WTC11 (cell line): ENCODE results near the gene FILIP1L. TPM values are rescaled to one million over a fixed set of nuclear protein-coding genes. Genes with fewer than 3 reads are reported as not detected.

ENCODE experiments used
- ATAC-seq: fragments of 200-7000 bp; cut with Tn5 transposase; 2 replicates; pipeline ENCODE4 v1.10.0; 2021; ENCODE audit warnings: mild to moderate bottlenecking, moderate library complexity
- CTCF ChIA-PET: fragments of 300-600 bp; sonication (Branson Sonifier 250); formaldehyde crosslinking; loops from one replicate; lab custom pipeline; 2021; ENCODE audit warnings: antibody characterized with exemption; lab: Charles Lee
- POLR2A ChIA-PET: fragments of 350-600 bp; sonication (Branson Sonifier 250); formaldehyde crosslinking; loops from one replicate; lab custom pipeline; 2021; ENCODE audit warnings: antibody characterized with exemption; lab: Charles Lee
- DNase-seq: peaks from one replicate; pipeline ENCODE4 v3.0.0; 2021; ENCODE audit warnings: low spot score
- H3K27ac Mint-ChIP-seq: 2 replicates; pipeline ENCODE4 v1.8.0; 2021; ENCODE audit warnings: mixed read lengths
- H3K27me3 Mint-ChIP-seq: 2 replicates; pipeline ENCODE4 v1.8.0; 2021; ENCODE audit warnings: low read depth, mild to moderate bottlenecking, moderate library complexity, mixed read lengths
- H3K36me3 Mint-ChIP-seq: 2 replicates; pipeline ENCODE4 v1.8.0; 2021; ENCODE audit warnings: mixed read lengths
- H3K4me1 Mint-ChIP-seq: 2 replicates; pipeline ENCODE4 v1.8.0; 2022; ENCODE audit warnings: mixed read lengths
- H3K4me3 Mint-ChIP-seq: 2 replicates; pipeline ENCODE4 v1.8.0; 2021; ENCODE audit warnings: mild to moderate bottlenecking, moderate library complexity, mixed read lengths
- H3K9me3 Mint-ChIP-seq: 2 replicates; pipeline ENCODE4 v1.8.0; 2021; ENCODE audit warnings: mixed read lengths
- ATF1 ChIP-seq: sonication (generic); formaldehyde crosslinking; IDR thresholded peaks from 2 replicates; pipeline ENCODE4 v1.8.1; 2023; ENCODE audit warnings: mild to moderate bottlenecking, moderate library complexity, missing genetic modification reagents
- ETV6 ChIP-seq: sonication (generic); formaldehyde crosslinking; IDR thresholded peaks from 2 replicates; pipeline ENCODE4 v1.8.1; 2022; ENCODE audit warnings: mild to moderate bottlenecking, missing genetic modification reagents
- GTF2I ChIP-seq: fragments of 250-450 bp; sonication (Bioruptor Pico); conservative IDR thresholded peaks from 2 replicates; pipeline ENCODE4 v1.4.0; 2021; ENCODE audit warnings: mild to moderate bottlenecking
- NFATC4 ChIP-seq: fragments of 250-450 bp; sonication (Bioruptor Pico); IDR thresholded peaks from 2 replicates; pipeline ENCODE4 v1.9.0; 2021; ENCODE audit warnings: mild to moderate bottlenecking
- PRDM15 ChIP-seq: sonication (generic); formaldehyde crosslinking; IDR thresholded peaks from 2 replicates; pipeline ENCODE4 v1.8.0; 2022; ENCODE audit warnings: missing genetic modification reagents
- PRRX2 ChIP-seq: fragments of 250-450 bp; sonication (Bioruptor Pico); IDR thresholded peaks from 2 replicates; pipeline ENCODE4 v1.8.0; 2021; ENCODE audit warnings: mild to moderate bottlenecking
- SMAD4 ChIP-seq: sonication (generic); formaldehyde crosslinking; IDR thresholded peaks from 2 replicates; pipeline ENCODE4 v1.8.0; 2022; ENCODE audit warnings: mild to moderate bottlenecking, missing genetic modification reagents
- STAT6 ChIP-seq: sonication (generic); formaldehyde crosslinking; conservative IDR thresholded peaks from 2 replicates; pipeline ENCODE4 v1.8.1; 2023; ENCODE audit warnings: mild to moderate bottlenecking, low read depth, missing genetic modification reagents, moderate library complexity
- ZNF232 ChIP-seq: sonication (generic); formaldehyde crosslinking; IDR thresholded peaks from 2 replicates; pipeline ENCODE4 v1.8.0; 2022; ENCODE audit warnings: mild to moderate bottlenecking, missing genetic modification reagents
- ZNF281 ChIP-seq: sonication (generic); formaldehyde crosslinking; IDR thresholded peaks from 2 replicates; pipeline ENCODE4 v1.8.0; 2023; ENCODE audit warnings: mild to moderate bottlenecking, missing genetic modification reagents
- total RNA-seq: library from RNA; stranded (reverse); gene quantifications from 3 replicates; pipeline ENCODE4 v1.2.3, GENCODE V29; 2021
- TF ChIP-seq, protein P1 (sequence below): sonication (generic); formaldehyde crosslinking; IDR thresholded peaks from 2 replicates; pipeline ENCODE4 v1.8.0; 2022; ENCODE audit warnings: mild to moderate bottlenecking, missing genetic modification reagents

FILIP1L gene
- total RNA-seq, 1 experiment from 2014 or later: 0.17 TPM

DNA sequence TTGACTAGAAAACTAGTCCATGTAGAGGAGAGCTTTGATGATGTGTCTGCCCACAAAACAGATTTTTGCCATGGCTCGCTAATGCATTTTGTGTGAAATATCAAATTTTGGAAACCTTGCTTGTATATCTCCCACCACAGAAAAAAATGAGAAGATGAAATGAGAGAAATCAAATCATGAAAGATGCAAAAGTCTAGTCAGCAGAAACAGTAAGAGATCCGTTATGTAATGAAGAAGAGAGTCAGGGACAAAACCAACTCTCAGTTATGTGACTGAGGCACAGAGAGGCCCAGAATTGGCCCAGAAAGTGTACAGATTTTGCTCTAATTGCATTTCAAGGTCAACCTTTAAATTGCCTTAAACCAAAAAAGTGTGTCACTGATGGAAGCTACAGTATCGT is 107.0 kb downstream of the FILIP1L start (continued):
- TF ChIP-seq NFATC4 (CRISPR knock-in tag) (no peak), ZNF232 (CRISPR knock-in tag) (no peak), PRDM15 (CRISPR knock-in tag) (no peak), ATF1 (CRISPR knock-in tag) (no peak)
- TF ChIP-seq, protein P1, sequence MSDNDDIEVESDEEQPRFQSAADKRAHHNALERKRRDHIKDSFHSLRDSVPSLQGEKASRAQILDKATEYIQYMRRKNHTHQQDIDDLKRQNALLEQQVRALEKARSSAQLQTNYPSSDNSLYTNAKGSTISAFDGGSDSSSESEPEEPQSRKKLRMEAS: no peak

- no peaks in the 10 kb centered on the region for H3K27me3 Mint-ChIP-seq
- H3K36me3 Mint-ChIP-seq: no peaks in the 10 kb centered on the region
- TF ChIP-seq ZNF281 (CRISPR knock-in tag): no peak
- H3K4me3 Mint-ChIP-seq: no peak overlapping the region; the same call in 1 of the 2 replicates
- DNase-seq (no peak), ATAC-seq (no peak)
- peaks cover 46% of the 10 kb centered on the region for H3K4me1 Mint-ChIP-seq
- no peak overlapping the region; the same call in 1 of the 2 replicates for H3K27ac Mint-ChIP-seq
- ChIA-PET POLR2A (interaction anchor here (0.6 to 0.7 kb wide), 2 partner anchors 132 to 243 kb away, joined by 4 read pairs; no protein-coding TSS in a partner anchor), CTCF (interaction anchor here (0.7 to 3.2 kb wide), 6 partner anchors 14 to 175 kb away, joined by 3 to 15 read pairs (median 4); no protein-coding TSS in a partner anchor)
- H3K9me3 Mint-ChIP-seq: no peaks in the 10 kb centered on the region
Measured at GRCh38 chr3:100006570-100007271, 107.6 kb downstream of the FILIP1L start.

DNA sequence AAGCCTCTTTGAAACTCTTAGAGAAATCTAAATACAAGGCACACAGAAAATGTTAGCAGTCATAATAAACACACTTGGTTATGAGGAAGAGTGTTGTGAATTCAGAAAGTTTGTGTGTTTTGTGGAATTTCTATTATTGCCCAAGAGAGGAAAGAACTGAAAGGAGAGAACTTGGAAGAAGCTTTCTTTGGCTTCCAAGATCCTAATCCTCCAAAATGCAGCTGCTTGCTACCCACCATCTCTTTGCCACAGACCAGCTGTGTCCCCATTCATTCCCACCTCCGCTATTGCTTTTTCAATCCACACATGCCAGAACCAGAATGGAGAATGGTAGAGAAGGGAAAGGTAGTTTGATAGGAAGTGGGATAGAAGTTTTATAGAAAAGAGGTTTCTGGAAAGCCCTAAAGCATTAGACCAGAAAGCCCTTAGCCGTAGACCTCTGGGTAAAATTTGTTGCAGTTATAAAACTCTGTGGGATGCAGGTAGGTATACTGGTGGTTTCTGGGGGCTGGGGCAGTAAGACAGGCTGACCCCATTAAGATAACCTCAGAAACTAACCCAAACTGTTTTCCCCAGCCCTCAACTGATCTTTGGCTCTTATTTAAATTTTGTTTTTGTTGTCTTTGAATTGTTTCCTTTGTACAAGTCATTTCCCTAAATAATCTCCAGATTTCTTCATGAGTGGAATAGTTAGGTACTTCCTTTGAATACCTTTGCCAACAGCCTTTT is 108.5 kb downstream of the FILIP1L start:
- Mint-ChIP-seq H3K4me1 (peaks cover 46% of the 10 kb centered on the region), H3K4me3 (no peak overlapping the region; the same call in 1 of the 2 replicates), H3K27ac (peak overlapping the region; percentile 36), H3K36me3 (no peaks in the 10 kb centered on the region), H3K9me3 (no peaks in the 10 kb centered on the region), H3K27me3 (no peaks in the 10 kb centered on the region)
- ChIA-PET CTCF (interaction anchor here (0.7 to 3.2 kb wide), 5 partner anchors 38 to 174 kb away, joined by 3 to 15 read pairs (median 4); no protein-coding TSS in a partner anchor), POLR2A (interaction anchor here (0.7 kb wide), 1 partner anchor 131 kb away, joined by 4 read pairs; no protein-coding TSS in a partner anchor)
- DNase-seq (no peak), ATAC-seq (peak; percentile 55)
- TF ChIP-seq PRRX2 (CRISPR knock-in tag): no peak
- TF ChIP-seq ETV6: no peak
- no peak for TF ChIP-seq GTF2I (CRISPR knock-in tag)
- no peak for TF ChIP-seq SMAD4 (CRISPR knock-in tag)
- no peak for TF ChIP-seq STAT6
